HK-2 (cell line): Measurements from ENCODE around the gene NCOR1.
"Not testable (repeated sequence)": the region's sequence is repeated elsewhere in the genome, so short reads cannot be mapped to it uniquely, and the experiment has no call there.

Experiments
- DNase-seq: peaks from one replicate; pipeline ENCODE4 v3.0.0-alpha.2; 2018; ENCODE audit not compliant: unreplicated experiment

The NCOR1 gene

DNA sequence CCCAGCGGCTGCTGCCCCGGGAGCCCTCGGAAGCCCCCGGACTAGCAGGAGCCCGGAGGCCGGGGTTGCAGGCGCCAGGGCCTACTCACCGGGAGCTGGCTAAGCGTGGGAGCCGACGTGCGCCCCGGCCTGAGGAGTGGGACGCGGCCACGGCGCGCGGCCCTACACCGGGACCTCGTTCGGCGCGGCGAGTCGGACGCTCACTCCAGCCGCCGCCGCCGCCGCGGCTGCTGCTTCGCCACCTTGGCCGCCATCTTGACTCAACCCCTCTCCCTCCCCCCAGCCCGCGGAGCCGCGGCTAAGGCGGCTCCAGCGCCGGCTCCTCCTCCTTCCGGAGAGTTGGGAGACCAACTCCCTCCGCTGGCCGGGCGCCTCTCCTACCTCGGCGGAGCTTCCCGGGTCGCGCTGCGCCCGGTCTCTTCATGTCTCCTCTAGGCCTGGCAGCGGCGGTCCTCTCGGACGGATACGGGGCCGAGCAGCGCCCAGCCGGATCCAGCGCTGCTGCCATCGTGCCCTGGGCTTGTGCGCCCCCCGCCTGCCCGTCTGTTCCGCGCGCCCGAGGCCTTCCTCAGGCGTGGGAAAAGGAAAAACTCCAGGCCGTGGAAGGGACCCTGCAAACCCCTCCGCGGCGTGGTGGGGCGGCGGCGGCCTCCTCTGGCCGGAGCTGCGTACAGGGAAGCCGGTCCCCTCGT is at the start of gene NCOR1:
NCOR1 (minus strand) TSS at position 262 of the 692 bp plus-strand sequence. CDS start 20,965 bp downstream, outside the sequence.
- peak; percentile 94 for DNase-seq

DNA sequence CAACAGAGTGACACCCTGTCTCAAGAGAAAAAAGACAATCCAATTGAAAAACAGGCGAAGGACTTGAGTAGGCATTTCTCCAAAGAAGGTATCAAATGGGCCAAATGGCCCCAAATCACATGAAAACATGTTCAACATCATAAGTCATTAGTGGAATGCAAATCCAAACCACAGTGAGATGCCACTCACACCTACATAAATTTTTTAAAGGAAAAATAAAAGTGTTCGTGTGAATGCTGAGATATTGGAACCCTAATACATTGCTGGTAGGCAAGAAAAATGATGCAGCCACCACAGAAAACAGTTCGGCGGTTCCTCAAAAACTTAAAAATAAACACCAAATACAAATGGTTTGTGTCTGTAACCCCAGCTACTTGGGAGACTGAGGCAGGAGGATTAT is 46.9 kb upstream of the NCOR1 start:
- no peak for DNase-seq

DNA sequence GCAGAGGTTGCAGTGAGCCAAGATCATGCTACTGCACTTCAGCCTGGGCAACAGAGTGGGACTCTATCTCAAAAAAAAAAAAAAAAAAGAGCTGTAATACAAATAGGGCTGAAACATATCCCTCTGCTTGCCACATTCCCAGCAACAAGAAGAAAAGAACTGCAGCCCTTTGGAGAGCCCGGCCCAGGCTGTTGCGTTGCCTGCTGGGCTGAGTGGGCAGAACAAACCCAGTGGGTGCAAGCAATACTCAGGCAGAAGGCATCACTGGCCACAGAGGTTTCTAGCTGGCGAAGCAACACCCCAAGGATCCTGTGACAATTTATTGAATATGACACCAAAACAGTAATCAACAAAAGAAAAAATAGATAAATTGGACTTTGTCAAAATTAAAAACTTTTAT is 45.7 kb upstream of the NCOR1 start:
- DNase-seq: no peak

DNA sequence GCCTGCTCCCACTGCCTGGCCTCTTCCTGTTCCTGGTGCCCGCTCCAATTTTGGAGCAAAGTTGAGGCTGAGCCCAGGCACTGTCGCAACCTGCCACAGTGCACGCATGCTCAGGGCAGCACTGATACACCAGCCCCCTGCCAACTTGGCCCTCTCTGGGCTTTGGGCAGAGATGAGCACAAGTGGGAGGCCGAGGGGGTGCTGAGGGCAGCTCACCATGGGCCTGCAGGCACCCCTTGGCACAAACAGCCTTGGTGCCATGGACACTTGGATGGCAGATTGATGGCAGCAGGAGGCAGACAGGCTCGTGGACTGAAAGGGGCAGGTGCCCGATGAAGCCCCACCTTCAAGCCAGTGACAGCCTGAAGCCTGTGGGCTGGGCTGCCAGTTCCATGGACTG is 44.6 kb upstream of the NCOR1 start:
- no peak for DNase-seq

DNA sequence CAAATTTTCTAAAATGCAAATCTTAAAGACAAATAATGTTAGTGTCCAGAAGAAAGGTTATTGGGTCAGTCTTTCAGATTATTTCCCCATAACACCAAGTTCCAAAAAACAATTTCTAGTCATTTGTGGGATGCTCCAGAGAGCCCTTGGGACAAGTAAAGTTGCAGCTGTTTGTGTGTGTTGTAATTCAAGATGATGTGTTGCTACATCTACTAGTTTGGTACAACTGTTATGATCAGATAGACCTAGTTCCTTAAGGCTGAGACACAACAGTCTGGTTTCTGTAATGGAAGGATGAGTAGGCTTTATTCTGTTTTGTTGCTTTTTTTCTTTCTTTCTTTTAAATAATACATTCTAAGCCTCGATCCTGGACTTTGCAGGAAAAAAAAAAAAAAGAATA is 43.6 kb upstream of the NCOR1 start:
- DNase-seq: no peak

DNA sequence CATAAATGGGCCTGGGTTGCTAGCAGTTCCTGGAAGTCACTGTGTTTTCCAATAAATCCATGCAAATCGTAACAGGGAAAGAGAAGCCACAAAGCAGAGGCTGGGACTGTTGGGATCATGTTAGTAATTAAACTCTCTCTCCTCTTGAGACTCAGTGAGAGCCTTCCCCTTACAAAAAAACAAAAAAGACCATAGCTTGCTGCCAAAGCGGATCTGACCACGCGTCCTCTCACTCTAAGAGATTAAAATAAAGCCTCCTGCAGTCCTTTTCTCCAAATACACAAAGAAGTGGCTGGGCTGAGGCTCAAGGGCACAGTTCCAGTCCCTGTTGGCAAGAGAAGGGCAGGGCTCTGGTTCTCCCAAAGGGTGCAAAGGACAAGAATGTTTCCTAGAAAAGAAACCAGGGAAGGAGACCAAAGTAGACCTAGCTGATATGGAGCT is 40.2 kb upstream of the NCOR1 start:
- DNase-seq: no peak

DNA sequence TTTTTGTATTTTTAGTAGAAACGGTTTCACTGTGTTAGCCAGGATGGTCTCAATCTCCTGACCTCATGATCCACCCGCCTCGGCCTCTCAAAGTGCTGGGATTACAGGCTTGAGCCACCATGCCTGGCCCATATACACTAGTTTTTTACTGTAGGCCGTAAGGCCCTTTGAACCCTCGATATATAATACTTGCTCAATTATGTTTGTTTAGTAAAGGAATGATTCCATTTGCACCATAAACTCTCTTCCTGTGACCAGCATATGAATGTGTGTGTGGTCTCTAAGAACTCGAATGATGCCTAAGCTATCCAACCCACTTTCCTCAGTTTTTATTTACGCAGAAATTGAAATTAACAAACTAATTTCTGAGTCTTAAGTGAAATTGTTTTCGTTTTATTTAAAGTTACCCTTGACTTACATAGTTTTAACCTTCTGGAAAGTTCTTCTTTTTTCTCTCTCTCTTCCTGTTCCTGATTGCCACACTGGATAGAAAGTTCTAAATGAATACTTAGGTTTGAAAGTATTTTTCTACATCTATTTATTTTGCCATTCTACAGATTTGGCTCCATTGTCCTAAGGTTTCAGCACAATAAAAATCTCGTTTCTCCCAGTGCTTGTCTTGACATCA is 39.6 kb upstream of the NCOR1 start:
- DNase-seq: no peak

DNA sequence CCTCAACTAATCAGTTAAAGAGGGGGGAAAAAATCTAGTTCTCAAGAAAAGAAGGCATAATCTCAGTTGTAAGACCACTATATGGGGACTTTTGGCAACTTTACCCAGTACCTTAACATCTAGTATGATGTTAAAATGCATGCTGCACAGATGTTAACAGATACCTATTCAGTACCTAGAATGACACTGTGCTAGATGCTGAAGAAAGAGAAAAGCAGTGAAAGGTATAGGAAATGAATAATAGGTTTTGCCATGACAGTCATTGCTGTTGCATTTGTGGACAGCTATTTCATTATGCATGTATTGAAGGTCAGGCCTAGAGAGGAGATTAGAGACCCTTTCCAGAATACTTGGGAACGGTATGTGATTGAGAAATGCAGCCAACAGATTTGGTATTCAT is 36.2 kb upstream of the NCOR1 start:
- DNase-seq: no peak

DNA sequence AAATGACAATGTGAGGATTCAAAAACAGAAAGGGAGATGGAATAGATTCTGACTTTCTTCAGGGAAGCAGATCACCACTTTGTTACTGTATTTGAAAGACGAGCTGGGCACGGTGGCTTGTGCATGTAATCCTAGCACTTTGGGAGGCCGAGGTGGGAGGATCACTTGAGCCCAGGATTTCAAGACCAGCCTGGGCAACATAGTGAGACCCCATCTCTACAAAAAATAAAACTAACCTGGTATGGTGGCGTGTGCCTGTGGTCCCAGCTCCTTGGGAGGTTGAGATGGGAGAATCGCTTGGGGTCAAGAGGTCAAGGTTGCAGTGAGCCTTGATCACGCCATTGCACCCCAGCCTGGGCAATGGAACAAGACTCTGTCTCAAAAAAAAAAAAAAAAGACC is 35.7 kb upstream of the NCOR1 start:
- no peak for DNase-seq

DNA sequence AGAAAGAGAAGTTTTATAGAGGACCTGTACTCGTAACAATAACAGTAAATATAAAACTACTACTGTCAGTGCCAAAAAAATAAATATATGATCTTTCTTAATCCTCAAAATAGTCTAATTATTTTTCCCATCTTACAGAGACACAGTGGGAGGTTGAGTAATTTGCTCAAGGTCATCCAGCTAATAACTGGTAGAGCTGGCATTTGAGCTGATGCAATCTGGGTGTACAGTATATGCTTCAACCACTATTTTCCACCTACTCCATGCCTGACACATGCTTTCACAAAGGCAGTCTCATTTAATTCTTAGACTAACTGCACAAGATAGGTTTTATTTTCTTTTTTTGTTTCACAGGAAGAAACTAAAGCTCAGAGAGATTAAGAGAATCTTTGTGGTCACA is 35.3 kb upstream of the NCOR1 start:
- no peak for DNase-seq

DNA sequence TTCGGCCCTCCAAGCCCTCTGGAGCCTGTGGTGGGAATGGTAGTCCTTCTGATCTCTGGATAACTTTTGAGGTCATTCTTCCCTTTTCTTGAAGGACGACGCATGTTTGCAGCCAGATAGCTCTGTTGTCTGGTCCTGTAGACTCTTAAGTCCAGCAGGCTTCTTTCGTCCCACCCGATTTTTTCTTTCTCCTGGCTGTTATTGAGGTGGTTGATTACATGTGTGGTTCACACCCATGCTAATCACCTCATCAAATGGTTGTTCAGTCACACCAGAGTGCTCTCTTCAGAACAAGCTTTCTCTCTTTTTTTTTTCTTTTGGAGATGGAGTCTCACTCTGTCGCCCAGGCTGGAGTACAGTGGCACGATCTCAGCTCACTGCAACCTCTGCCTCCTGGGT is 32.3 kb upstream of the NCOR1 start:
- DNase-seq: no peak

DNA sequence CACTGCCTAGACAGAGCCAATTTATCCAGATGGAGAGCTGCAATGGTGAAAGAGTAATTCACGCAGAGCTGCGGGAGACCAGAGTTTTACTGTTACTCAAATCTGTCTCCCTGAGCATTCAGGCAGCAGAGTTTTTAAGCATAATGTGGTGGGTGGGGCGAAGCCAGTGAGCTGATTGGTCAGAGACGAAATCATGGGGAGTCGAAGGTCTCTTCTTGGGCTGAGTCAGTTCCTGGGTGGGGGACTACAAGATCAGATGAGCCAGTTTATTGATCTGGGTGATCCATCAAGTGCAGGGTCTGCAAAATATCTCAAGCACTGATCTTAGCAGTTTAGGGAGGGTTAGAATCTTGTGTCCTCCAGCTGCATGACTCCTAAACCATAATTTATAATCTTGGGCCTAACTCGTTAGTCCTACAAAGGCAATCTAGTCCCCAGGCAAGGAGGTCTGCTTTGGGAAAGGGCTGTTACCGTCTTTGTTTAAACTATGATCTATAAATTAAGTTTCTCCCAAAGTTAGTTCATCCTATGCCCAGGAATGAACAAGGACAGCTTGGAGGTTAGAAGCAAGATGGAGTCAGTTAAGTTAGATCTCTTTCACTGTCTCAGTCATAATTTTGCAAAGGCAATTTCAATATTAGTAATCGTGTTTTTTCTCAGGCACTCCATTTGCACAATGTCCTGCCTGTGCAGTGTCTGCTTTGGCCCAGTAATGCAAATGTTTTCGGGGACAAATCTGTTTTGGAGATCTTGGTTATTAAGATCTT is 28.6 kb upstream of the NCOR1 start:
- no peak for DNase-seq

DNA sequence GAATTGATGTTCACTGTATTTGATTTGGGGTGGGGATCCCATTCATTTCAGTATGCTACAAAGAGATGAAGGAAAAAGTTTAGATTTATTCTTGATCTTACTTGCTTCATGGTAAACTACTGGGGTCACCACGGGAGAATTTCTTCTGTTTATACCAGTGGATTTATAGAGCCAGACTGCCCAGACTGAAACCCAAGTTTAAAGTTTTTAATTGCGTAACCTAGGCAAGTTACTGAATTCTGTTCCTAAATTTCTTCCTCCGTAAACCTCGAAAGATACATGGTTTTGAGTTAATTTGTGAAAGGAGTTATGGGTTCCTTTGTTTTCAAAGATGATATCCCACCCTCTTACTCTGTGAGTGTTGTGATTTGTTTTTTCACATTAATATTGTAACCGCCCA is 28.1 kb upstream of the NCOR1 start:
- DNase-seq: no peak

DNA sequence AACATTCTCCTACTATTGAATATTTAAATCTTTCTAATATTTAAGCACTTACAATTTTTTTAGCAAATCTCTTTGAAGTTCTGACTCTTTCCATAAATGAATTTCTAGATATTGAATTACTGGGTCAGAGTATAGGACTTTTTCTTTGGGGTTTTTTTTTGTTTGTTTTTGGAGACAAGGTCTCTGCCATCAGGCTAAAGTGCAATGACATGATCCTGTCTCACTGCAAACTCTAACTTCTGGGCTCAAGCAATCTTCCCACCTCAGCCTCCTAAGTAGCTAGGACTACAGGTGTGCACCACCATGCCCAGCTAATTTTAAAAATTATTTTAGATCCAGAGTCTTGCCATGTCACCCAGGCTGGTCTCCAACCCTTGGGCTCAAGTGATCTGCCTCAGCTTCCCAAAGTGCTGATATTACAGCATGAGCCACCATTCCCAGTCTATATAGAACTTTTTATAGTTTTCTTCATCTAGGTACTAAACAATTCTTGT is 26.6 kb upstream of the NCOR1 start:
- DNase-seq: no peak

DNA sequence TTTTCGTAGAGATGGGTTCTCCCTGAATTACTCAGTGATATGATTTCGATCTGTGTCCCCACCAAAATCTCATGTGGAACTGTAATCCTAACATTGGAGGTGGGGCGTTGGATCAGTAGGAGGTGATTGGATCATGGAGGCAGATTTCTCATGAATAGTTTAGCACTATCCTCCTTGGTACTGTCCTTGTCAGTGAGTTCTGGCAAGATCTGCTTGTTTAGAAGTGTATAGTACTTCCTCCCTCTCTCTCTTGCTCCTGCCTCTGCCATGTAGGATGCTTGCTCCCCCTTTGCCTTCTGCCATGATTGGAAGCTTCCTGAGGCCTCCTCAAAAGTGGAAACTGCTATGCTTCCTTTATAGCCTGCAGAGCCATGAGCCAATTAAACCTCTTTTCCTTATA is 24.6 kb upstream of the NCOR1 start:
- DNase-seq: no peak

DNA sequence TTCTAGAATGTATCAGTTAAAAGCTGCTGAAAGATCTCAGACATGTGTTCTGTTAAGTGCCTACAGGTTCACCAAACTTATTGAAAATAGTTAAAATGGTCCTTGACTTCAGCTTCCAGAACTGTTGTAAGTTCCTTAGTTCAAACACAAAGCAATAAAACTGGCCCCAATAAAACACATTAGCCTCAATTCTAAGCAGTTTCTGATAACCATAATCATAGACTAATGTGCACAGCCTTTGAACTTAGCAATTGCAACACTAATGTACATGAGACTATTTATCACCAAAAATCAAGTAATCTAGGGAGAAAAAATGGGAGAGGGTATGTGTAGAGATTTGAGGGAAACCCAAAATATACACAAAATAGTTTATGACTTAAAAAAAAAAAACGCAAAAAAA is 17.1 kb upstream of the NCOR1 start:
- DNase-seq: no peak

DNA sequence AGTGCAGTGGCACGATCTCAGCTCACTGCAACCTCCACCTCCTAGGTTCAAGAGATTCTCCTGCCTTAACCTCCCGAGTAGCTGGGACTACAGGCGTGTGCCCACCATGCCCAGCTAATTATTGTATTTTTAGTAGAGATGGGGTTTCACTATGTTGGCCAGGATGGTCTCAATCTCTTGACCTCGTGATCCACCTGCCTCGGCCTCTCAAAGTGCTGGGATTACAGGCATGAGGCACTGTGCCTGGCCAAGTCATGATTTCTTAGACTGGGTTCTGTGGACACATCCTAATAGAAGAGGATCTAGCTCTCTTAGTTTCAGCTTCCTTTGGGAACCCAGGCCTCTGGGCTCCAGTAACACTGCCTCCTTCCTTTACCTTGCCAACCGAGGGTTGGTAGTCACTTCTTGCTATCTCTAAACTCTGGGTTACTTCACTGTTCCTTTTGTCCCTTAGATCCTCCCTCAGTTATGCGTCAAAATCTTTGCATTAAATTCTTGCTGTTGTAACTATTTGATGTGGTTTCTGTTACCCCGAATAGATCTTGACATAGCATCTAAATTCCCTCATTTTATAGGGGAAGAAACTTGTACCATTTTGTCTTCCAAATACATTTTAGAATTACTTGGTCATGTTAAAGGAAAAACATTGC is 14.7 kb upstream of the NCOR1 start:
- DNase-seq: not testable (repeated sequence)

DNA sequence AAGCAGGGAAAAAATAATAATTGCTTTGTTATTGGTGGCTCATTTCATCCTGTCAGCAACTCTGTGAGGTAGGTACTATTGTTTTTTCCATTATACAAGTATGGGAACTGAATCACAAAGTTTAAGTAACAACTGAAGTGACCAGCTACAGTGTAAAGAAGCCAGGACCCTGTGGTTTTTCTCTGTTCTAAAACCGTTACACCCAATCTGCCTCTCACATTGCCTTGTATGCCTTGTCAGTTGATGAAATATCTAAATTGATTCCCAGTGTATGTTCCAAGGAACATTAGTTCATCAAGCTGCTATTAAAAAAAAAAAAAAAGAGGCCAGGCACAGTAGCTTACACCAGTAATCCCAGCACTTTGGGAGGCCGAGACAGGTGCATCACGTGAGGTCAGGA is 7.1 kb upstream of the NCOR1 start:
- no peak for DNase-seq

DNA sequence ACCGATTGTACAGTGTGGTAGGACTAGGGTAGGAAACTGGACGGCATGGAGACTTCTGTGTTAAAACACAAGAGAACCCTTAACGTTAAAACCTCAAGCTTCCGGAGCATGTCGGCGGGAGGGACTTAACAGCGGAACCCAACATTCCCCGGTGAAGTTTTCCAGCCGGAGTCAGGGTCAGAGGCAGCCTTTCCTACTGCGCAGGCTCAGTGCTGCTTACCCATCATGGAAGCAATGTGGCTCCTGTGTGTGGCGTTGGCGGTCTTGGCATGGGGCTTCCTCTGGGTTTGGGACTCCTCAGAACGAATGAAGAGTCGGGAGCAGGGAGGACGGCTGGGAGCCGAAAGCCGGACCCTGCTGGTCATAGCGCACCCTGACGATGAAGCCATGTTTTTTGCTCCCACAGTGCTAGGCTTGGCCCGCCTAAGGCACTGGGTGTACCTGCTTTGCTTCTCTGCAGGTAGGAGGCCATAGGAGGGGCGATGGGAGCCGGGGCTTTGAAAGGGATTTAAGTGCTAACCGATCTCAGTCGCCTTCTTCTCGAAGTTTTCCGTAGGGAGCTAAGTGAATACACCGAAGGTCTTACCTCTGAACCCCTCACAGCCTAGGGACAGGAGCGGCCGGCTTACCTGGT is 1.8 kb upstream of the NCOR1 start, which contains the start of gene PIGL:
PIGL (plus strand) TSS at position 209 of the 634 bp plus-strand sequence; CDS start at position 226, 17 bp downstream.
- peak; percentile 92 for DNase-seq

DNA sequence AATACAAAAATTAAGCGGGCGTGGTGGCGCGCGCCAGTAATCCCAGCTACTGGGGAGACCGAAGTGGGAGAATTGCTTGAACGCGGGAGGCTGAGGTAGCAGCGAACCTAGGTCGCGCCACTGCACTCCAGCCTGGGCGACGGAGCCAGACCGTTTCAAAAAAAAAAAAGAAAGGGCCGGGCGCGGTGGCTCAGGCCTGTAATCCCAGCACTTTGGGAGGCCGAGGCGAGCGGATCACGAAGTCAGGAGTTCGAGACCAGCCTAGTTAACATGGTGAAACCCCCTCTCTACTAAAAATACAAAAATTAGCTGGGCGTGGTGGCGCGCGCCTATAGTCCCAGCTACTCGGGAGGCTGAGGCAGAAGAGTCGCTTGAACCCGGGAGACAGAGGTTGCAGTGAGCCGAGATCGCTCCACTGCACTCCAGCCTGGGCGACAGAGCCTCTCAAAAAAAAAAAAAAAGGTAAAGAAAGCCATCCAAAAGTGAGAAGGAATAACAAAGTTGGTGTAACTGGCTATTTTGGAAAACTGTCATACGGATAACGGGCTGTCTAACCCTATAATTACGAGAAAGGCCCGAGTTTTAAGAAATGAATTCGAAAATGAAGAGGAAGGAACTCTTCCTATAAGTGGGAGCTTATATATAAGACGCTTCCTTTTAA is 1.1 kb upstream of the NCOR1 start:
- DNase-seq: not testable (repeated sequence)

DNA sequence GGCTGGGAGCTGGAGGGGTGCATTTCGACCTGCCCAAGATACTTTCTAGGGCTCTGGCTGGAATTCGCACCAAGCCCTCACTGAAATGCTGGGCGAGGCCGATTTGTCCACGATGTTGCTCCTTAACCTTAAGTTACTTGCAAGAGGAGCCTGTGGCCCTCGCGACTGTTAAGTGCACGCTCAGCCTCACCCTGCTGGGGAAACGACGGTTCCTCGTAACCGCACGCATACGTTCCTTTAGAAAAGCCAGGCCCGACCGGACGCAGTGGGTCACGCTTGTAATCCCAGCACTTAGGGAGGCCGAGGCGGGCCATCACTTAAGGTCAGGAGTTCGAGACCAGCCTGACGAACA is 607 bp upstream of the NCOR1 start:
- DNase-seq: no peak

DNA sequence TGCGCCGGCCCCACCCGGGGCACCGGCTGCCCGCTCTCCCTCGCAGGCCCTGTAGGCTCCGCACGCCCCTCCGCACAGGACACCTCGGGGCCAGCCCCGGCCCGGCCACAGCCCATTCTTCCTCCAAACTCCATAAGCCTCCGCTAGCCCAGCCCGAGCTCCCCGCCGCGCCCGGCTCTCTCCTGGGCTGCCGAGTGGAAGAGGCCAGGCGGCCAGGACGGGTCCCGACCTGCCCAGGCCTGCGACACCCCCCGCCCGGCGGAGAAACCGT is 397 bp downstream of the NCOR1 start:
- peak; percentile 67 for DNase-seq
